Measurements from ENCODE around the gene RANBP10.

DNA sequence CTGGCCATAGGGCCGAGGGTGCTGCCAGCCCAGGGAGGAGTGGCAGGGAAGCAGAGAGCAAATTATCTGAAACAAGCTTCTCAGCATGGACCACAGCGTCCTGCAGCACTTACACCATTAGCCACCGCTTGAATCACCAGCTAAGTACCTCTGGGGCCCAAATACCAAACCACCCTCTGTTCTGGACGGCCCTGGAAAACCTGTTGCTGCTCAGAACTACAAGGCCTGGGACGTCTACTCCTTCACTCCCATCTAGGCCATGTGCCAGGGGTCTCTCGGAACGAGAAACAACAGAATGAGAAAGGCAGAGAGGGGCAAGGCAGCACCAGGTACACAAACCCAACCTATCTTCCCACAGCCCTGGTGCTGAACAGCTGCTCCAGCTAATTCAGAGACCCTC is 47.4 kb downstream of the RANBP10 start:
- TF ChIP-seq POLR2A (IDR thresholded peaks at IDR 0.05): no peak
- no peak for TF ChIP-seq CTCF (IDR thresholded peaks at IDR 0.05)

Measured in esophagus squamous epithelium (tissue), 4 donors.